ENCODE data around the gene SHC2. TPM values are rescaled to one million over a fixed set of nuclear protein-coding genes. Genes with fewer than 3 reads are reported as not detected.

The SHC2 gene
- total and polyA plus RNA-seq, 9 of the 15 experiments (the other 6 are each of a cell fraction or from before 2014, with no cell fraction given) = 0.14 to 0.36 (median 0.17) TPM; not detected in 5

- TF ChIP-seq ESRRA (IDR thresholded peaks at IDR 0.05; ENCODE audit: borderline replicate concordance, low read depth) = peak; percentile 86; the same call in 1 of the 2 replicates
- 0 out of 2 replicates have a peak, but pooled peaks have one; percentile 23 for TF ChIP-seq TCF7 (IDR thresholded peaks at IDR 0.05; ENCODE audit: borderline replicate concordance)
- peak; percentile 94 for TF ChIP-seq POLR2G (IDR thresholded peaks at IDR 0.05; ENCODE audit: low read depth, low read length)
- TF ChIP-seq KAT2B (IDR thresholded peaks at IDR 0.05; ENCODE audit: low read depth, low read length) = peak; percentile 40
- no peak for TF ChIP-seq HDGF (IDR thresholded peaks at IDR 0.05)
- peak; percentile 90 for TF ChIP-seq RBFOX2 (IDR thresholded peaks at IDR 0.05; ENCODE audit: low read depth, low read length)
- TF ChIP-seq SMC3 (conservative IDR thresholded peaks at IDR 0.05; ENCODE audit: insufficient read depth, low read depth, low read length) = no peak
- TF ChIP-seq TEAD2 (tag; IDR thresholded peaks at IDR 0.05) = no peak
- TF ChIP-seq SP2 (IDR thresholded peaks at IDR 0.05; ENCODE audit: extremely low read depth, low read depth, low read length, poor library complexity, severe bottlenecking) = peak; percentile 97
- TF ChIP-seq CEBPG (CRISPR knock-in tag; IDR thresholded peaks at IDR 0.05) = peak; percentile 60
- TF ChIP-seq CEBPG (tag; conservative IDR thresholded peaks at IDR 0.05 in 1 of 2, IDR thresholded peaks at IDR 0.05 in 1 of 2) = no peak
- TF ChIP-seq ZFX (CRISPR knock-in tag; IDR thresholded peaks at IDR 0.05) = peak; percentile 61
- TF ChIP-seq ATF7 (IDR thresholded peaks at IDR 0.05) = peak; percentile 73
- TF ChIP-seq, protein P1, sequence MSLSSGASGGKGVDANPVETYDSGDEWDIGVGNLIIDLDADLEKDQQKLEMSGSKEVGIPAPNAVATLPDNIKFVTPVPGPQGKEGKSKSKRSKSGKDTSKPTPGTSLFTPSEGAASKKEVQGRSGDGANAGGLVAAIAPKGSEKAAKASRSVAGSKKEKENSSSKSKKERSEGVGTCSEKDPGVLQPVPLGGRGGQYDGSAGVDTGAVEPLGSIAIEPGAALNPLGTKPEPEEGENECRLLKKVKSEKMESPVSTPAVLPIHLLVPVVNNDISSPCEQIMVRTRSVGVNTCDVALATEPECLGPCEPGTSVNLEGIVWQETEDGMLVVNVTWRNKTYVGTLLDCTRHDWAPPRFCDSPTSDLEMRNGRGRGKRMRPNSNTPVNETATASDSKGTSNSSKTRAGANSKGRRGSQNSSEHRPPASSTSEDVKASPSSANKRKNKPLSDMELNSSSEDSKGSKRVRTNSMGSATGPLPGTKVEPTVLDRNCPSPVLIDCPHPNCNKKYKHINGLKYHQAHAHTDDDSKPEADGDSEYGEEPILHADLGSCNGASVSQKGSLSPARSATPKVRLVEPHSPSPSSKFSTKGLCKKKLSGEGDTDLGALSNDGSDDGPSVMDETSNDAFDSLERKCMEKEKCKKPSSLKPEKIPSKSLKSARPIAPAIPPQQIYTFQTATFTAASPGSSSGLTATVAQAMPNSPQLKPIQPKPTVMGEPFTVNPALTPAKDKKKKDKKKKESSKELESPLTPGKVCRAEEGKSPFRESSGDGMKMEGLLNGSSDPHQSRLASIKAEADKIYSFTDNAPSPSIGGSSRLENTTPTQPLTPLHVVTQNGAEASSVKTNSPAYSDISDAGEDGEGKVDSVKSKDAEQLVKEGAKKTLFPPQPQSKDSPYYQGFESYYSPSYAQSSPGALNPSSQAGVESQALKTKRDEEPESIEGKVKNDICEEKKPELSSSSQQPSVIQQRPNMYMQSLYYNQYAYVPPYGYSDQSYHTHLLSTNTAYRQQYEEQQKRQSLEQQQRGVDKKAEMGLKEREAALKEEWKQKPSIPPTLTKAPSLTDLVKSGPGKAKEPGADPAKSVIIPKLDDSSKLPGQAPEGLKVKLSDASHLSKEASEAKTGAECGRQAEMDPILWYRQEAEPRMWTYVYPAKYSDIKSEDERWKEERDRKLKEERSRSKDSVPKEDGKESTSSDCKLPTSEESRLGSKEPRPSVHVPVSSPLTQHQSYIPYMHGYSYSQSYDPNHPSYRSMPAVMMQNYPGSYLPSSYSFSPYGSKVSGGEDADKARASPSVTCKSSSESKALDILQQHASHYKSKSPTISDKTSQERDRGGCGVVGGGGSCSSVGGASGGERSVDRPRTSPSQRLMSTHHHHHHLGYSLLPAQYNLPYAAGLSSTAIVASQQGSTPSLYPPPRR (CRISPR knock-in tag; IDR thresholded peaks at IDR 0.05; ENCODE audit: borderline replicate concordance) = peak; percentile 68; the same call in 1 of the 2 replicates
- no peak for TF ChIP-seq NR4A1 (CRISPR knock-in tag; IDR thresholded peaks at IDR 0.05)
- peak; percentile 66; the same call in 1 of the 2 replicates for TF ChIP-seq NR4A1 (tag; IDR thresholded peaks at IDR 0.05)
- no peak; the same call in 1 of the 2 replicates for TF ChIP-seq TRIM28 (IDR thresholded peaks at IDR 0.05)
- peak in 2 of 3 experiments; percentile 42 to 80; a peak in 3 of 6 replicates for TF ChIP-seq ZBTB11 (CRISPR knock-in tag; IDR thresholded peaks at IDR 0.05)
- TF ChIP-seq SMAD3 (CRISPR knock-in tag; conservative IDR thresholded peaks at IDR 0.05) = no peak
Measured at GRCh38 chr19:488505-489417, 27.9 kb upstream of the SHC2 start (continued).

Data from K562 (cell line).